ENCODE data around the gene RNU6-1.

RNU6-1 gene

GRCh38 chr15:67855842-67856241 is 16.0 kb upstream of the RNU6-1 start:
- Mint-ChIP-seq H3K27ac (peak overlapping the region; percentile 81), H3K36me3 (ENCODE audit: low read depth) (no peaks in the 10 kb centered on the region)

DNA sequence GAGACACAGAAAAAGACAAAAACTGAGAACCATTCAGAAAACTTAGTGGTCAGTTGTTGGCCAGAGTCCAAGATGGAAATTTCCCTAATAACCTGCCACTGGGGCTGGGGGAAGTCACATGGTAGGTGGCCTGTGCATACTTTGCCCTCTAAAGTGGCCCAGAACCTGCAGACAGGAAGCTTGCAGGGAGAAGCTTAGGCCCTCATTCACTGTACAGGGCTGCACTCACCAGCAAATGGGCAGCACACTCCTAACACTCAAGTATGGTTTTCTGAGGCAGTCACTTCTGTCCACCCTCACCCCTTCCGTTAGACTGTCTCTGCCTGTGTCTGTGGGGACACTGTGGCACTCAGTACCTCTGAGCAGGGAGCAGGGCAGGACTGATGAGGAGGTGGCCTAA is 14.5 kb upstream of the RNU6-1 start:
- no peak for DNase-seq
- TF ChIP-seq, protein P1, sequence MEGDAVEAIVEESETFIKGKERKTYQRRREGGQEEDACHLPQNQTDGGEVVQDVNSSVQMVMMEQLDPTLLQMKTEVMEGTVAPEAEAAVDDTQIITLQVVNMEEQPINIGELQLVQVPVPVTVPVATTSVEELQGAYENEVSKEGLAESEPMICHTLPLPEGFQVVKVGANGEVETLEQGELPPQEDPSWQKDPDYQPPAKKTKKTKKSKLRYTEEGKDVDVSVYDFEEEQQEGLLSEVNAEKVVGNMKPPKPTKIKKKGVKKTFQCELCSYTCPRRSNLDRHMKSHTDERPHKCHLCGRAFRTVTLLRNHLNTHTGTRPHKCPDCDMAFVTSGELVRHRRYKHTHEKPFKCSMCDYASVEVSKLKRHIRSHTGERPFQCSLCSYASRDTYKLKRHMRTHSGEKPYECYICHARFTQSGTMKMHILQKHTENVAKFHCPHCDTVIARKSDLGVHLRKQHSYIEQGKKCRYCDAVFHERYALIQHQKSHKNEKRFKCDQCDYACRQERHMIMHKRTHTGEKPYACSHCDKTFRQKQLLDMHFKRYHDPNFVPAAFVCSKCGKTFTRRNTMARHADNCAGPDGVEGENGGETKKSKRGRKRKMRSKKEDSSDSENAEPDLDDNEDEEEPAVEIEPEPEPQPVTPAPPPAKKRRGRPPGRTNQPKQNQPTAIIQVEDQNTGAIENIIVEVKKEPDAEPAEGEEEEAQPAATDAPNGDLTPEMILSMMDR (IDR thresholded peaks at IDR 0.05) = no peak
- peaks cover 2% of the 10 kb centered on the region for H3K27me3 Mint-ChIP-seq (ENCODE audit: low read depth, poor library complexity)
- H3K36me3 Mint-ChIP-seq (ENCODE audit: low read depth) = no peaks in the 10 kb centered on the region
- H3K4me3 Mint-ChIP-seq = no peak overlapping the region
- H3K9me3 Mint-ChIP-seq = no peaks in the 10 kb centered on the region
- peaks cover 71% of the 10 kb centered on the region for H3K4me1 Mint-ChIP-seq
- no peak overlapping the region for H3K27ac Mint-ChIP-seq

More at GRCh38 chr15:67855842-67856241, 16.0 kb upstream of the RNU6-1 start:
- H3K27me3 Mint-ChIP-seq (ENCODE audit: low read depth, poor library complexity) = peaks cover 2% of the 10 kb centered on the region
- TF ChIP-seq, protein P1 (IDR thresholded peaks at IDR 0.05) = no peak
- DNase-seq = no peak
- H3K4me3 Mint-ChIP-seq = peak overlapping the region; percentile 23
- peaks cover 73% of the 10 kb centered on the region for H3K4me1 Mint-ChIP-seq
- no peaks in the 10 kb centered on the region for H3K9me3 Mint-ChIP-seq

DNA sequence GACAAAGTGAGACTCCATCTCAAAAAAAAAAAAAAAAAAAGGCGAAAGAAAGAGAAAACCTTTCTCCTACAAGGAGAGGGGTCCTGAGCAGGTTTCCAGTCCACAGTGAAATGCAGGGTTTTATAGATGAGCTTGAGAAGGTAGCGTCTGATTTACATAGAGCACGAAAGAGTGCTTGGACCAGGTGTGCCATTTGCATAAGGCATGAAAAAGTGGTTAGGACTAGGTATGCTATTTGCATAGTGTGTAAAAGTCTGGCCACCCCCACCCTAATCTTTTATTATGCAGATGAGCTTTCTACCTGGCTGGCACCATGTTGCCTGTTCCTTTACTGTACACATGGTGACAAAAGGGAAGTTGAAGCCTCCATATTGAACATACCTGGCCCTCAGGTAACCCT is 13.6 kb upstream of the RNU6-1 start:
- Mint-ChIP-seq H3K9me3 (peaks cover 7% of the 10 kb centered on the region), H3K4me3 (no peak overlapping the region), H3K27me3 (ENCODE audit: low read depth, poor library complexity) (peaks cover 6% of the 10 kb centered on the region), H3K27ac (peak overlapping the region; percentile 12), H3K36me3 (ENCODE audit: low read depth) (no peaks in the 10 kb centered on the region), H3K4me1 (peaks cover 73% of the 10 kb centered on the region)
- DNase-seq = no peak
- TF ChIP-seq, protein P1 (IDR thresholded peaks at IDR 0.05) = no peak

DNA sequence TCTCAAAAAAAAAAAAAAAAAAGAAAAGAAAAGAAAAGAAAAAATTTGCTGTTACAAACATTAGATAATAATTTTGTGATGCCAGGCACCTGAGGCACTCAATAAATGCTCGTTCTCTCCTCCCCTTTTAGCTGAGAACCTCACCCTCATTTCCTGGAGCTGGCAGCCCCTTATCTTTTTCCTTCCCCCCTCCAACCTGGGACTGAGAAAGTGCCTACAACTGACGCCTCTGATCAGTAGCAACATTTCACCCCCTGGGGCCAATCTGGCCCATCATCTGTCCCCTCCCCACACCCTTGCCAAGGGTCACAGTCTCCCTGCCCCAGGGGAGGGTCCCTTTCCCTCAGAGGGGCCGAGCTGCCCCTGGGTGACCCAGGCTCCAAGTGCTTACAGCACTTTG is 12.6 kb upstream of the RNU6-1 start:
- DNase-seq = no peak
- peaks cover 74% of the 10 kb centered on the region for H3K4me1 Mint-ChIP-seq
- no peak overlapping the region for H3K4me3 Mint-ChIP-seq
- H3K27me3 Mint-ChIP-seq (ENCODE audit: low read depth, poor library complexity) = peaks cover 8% of the 10 kb centered on the region
- peak overlapping the region; percentile 96 for H3K27ac Mint-ChIP-seq
- no peaks in the 10 kb centered on the region for H3K36me3 Mint-ChIP-seq (ENCODE audit: low read depth)
- TF ChIP-seq, protein P1 (IDR thresholded peaks at IDR 0.05) = no peak
- peaks cover 7% of the 10 kb centered on the region for H3K9me3 Mint-ChIP-seq

DNA sequence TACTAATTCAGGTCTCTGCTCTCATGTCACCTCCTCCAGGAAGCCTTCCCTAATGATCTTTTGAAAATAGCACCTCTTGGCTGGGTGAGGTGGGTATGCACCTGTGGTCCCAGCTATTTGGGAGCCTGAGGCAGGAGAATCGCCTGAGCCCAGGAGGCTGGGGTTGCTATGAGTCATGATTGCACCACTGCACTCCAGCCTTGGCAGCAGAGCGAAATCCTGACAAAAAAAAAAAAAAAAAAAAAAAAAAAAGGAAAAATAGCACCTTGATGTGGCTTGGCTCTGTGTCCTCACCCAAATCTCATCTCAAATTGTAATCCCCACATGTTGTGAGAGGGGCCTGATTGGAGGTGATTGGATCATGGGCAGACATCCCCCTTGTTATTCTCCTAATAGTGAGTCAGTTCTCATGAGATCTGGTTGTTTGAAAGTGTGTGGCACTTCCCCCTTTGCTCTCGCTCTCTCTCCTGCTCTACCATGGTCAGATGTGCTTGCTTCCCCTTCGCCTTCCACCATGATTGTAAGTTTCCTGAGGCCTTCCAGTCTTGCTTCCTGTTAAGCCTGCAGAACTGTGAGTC is 11.2 kb upstream of the RNU6-1 start:
- no peak for DNase-seq
- no peaks in the 10 kb centered on the region for H3K36me3 Mint-ChIP-seq (ENCODE audit: low read depth)

More for the DNA sequence above, 11.2 kb upstream of the RNU6-1 start:
- Mint-ChIP-seq H3K27ac (no peak overlapping the region), H3K4me1 (peaks cover 74% of the 10 kb centered on the region), H3K27me3 (ENCODE audit: low read depth, poor library complexity) (peaks cover 8% of the 10 kb centered on the region), H3K9me3 (peaks cover 7% of the 10 kb centered on the region), H3K4me3 (no peak overlapping the region)
- TF ChIP-seq, protein P1 (IDR thresholded peaks at IDR 0.05) = no peak
